Activated T-cell treated with anti-CD3 and anti-CD28 coated beads, Interleukin-2, amount 50 U/mL, for 4 hours (primary cell): ENCODE data around the gene UMOD. TPM values are rescaled to one million over a fixed set of nuclear protein-coding genes. Genes with fewer than 3 reads are reported as not detected.

Experiments
- ATAC-seq, 2 donors: fragments of 200-7000 bp; cut with Tn5 transposase; one replicate each; pipeline ENCODE4 v1.10.0; 2021
- DNase-seq: peaks from one replicate; pipeline ENCODE4 v3.0.0-alpha.2; 2020
- H3K27me3 Mint-ChIP-seq: one replicate; pipeline ENCODE4 v1.8.0; 2021; ENCODE audit warnings: low read depth, mixed read lengths
- H3K36me3 Mint-ChIP-seq: one replicate; pipeline ENCODE4 v1.8.0; 2022; ENCODE audit warnings: mixed read lengths; ENCODE audit not compliant: insufficient read depth
- H3K4me1 Mint-ChIP-seq: one replicate; pipeline ENCODE4 v1.8.0; 2021; ENCODE audit warnings: low read depth, mixed read lengths
- H3K4me3 Mint-ChIP-seq: one replicate; pipeline ENCODE4 v1.8.0; 2021; ENCODE audit warnings: mild to moderate bottlenecking, moderate library complexity, mixed read lengths
- H3K9me3 Mint-ChIP-seq: one replicate; pipeline ENCODE4 v1.8.0; 2021; ENCODE audit warnings: mixed read lengths
- total RNA-seq, 3 donors: library from RNA; stranded (reverse); gene quantifications; one replicate each; pipeline ENCODE4 v1.2.1, GENCODE V29; 2021

Gene UMOD
- total RNA-seq, 3 donors from 2014 or later: not detected

GRCh38 chr16:20347666-20348364 lies 4.7 kb downstream of the UMOD start:
- ATAC-seq: no peak
- H3K36me3 Mint-ChIP-seq: no peaks in the 10 kb centered on the region

GRCh38 chr16:20344611-20345010 lies 7.9 kb downstream of the UMOD start:
- Mint-ChIP-seq H3K36me3 (no peaks in the 10 kb centered on the region), H3K9me3 (no peaks in the 10 kb centered on the region), H3K27me3 (no peaks in the 10 kb centered on the region), H3K4me3 (no peak overlapping the region), H3K4me1 (no peaks in the 10 kb centered on the region)
- DNase-seq (no peak), ATAC-seq (no peak)

More at GRCh38 chr16:20347666-20348364, 4.7 kb downstream of the UMOD start:
- Mint-ChIP-seq H3K4me1 (no peaks in the 10 kb centered on the region), H3K4me3 (no peak overlapping the region), H3K9me3 (no peaks in the 10 kb centered on the region), H3K27me3 (peaks cover 1% of the 10 kb centered on the region)
- no peak for DNase-seq

- DNase-seq (no peak), ATAC-seq (no peak)
- Mint-ChIP-seq H3K4me3 (no peak overlapping the region), H3K4me1 (no peaks in the 10 kb centered on the region), H3K9me3 (no peaks in the 10 kb centered on the region), H3K36me3 (no peaks in the 10 kb centered on the region), H3K27me3 (peaks cover 3% of the 10 kb centered on the region)
Observed at GRCh38 chr16:20339744-20340143, 12.8 kb downstream of the UMOD start.

GRCh38 chr16:20336955-20337354 lies 15.6 kb downstream of the UMOD start:
- H3K4me3 Mint-ChIP-seq: no peak overlapping the region
- no peaks in the 10 kb centered on the region for H3K4me1 Mint-ChIP-seq
- DNase-seq (no peak), ATAC-seq (no peak)
- H3K27me3 Mint-ChIP-seq: peaks cover 6% of the 10 kb centered on the region
- H3K36me3 Mint-ChIP-seq: no peaks in the 10 kb centered on the region
- H3K9me3 Mint-ChIP-seq: no peaks in the 10 kb centered on the region

GRCh38 chr16:20334396-20334795 lies 18.1 kb downstream of the UMOD start:
- ATAC-seq: no peak
- H3K4me3 Mint-ChIP-seq: no peak overlapping the region
- no peaks in the 10 kb centered on the region for H3K4me1 Mint-ChIP-seq
- H3K36me3 Mint-ChIP-seq: no peaks in the 10 kb centered on the region
- no peak for DNase-seq
- H3K9me3 Mint-ChIP-seq: no peaks in the 10 kb centered on the region
- H3K27me3 Mint-ChIP-seq: peaks cover 6% of the 10 kb centered on the region

GRCh38 chr16:20333120-20333519 lies 19.4 kb downstream of the UMOD start:
- ATAC-seq: no peak
- no peaks in the 10 kb centered on the region for H3K9me3 Mint-ChIP-seq
- peaks cover 6% of the 10 kb centered on the region for H3K27me3 Mint-ChIP-seq
- no peak overlapping the region for H3K4me3 Mint-ChIP-seq
- no peaks in the 10 kb centered on the region for H3K36me3 Mint-ChIP-seq
- DNase-seq: no peak
- H3K4me1 Mint-ChIP-seq: no peaks in the 10 kb centered on the region

GRCh38 chr16:20332411-20332810 lies 20.1 kb downstream of the UMOD start:
- no peaks in the 10 kb centered on the region for H3K4me1 Mint-ChIP-seq
- DNase-seq: no peak
- no peaks in the 10 kb centered on the region for H3K9me3 Mint-ChIP-seq
- peaks cover 6% of the 10 kb centered on the region for H3K27me3 Mint-ChIP-seq
- no peaks in the 10 kb centered on the region for H3K36me3 Mint-ChIP-seq
- H3K4me3 Mint-ChIP-seq: no peak overlapping the region
- no peak for ATAC-seq

- DNase-seq (no peak), ATAC-seq (no peak)
- no peaks in the 10 kb centered on the region for H3K4me1 Mint-ChIP-seq
- H3K27me3 Mint-ChIP-seq: peaks cover 4% of the 10 kb centered on the region
- H3K4me3 Mint-ChIP-seq: no peak overlapping the region
- H3K9me3 Mint-ChIP-seq: no peaks in the 10 kb centered on the region
- H3K36me3 Mint-ChIP-seq: no peaks in the 10 kb centered on the region
Observed at GRCh38 chr16:20331635-20332034, 20.9 kb downstream of the UMOD start.

- Mint-ChIP-seq H3K4me3 (no peak overlapping the region), H3K36me3 (no peaks in the 10 kb centered on the region), H3K27me3 (peaks cover 4% of the 10 kb centered on the region), H3K4me1 (no peaks in the 10 kb centered on the region), H3K9me3 (no peaks in the 10 kb centered on the region)
- DNase-seq: no peak
- no peak for ATAC-seq
Observed at GRCh38 chr16:20329392-20330138, 22.9 kb downstream of the UMOD start.

- Mint-ChIP-seq H3K4me1 (no peaks in the 10 kb centered on the region), H3K9me3 (no peaks in the 10 kb centered on the region), H3K27me3 (peaks cover under 1% of the 10 kb centered on the region), H3K4me3 (no peak within 1 kb of the TSS), H3K36me3 (no peaks in the 10 kb centered on the region)
- DNase-seq (no peak), ATAC-seq (no peak)
Observed at GRCh38 chr16:20327444-20328041, 25.0 kb downstream of the UMOD start, which contains the start of gene GP2. GP2 (minus strand) TSS chr16:20327513; CDS start chr16:20326431, 1,082 bp downstream.

- Mint-ChIP-seq H3K9me3 (no peaks in the 10 kb centered on the region), H3K36me3 (no peaks in the 10 kb centered on the region), H3K4me1 (no peaks in the 10 kb centered on the region), H3K4me3 (no peak overlapping the region), H3K27me3 (peaks cover 2% of the 10 kb centered on the region)
- DNase-seq (no peak), ATAC-seq (no peak)
Observed at GRCh38 chr16:20326321-20326720, 26.2 kb downstream of the UMOD start.

- H3K36me3 Mint-ChIP-seq: no peaks in the 10 kb centered on the region
- no peak overlapping the region for H3K4me3 Mint-ChIP-seq
- no peak for DNase-seq
- no peaks in the 10 kb centered on the region for H3K4me1 Mint-ChIP-seq
- ATAC-seq: no peak
- peaks cover 2% of the 10 kb centered on the region for H3K27me3 Mint-ChIP-seq
- H3K9me3 Mint-ChIP-seq: no peaks in the 10 kb centered on the region
Observed at GRCh38 chr16:20325005-20325404, 27.5 kb downstream of the UMOD start.

- Mint-ChIP-seq H3K27me3 (peaks cover 2% of the 10 kb centered on the region), H3K9me3 (no peaks in the 10 kb centered on the region), H3K4me3 (no peak overlapping the region), H3K36me3 (no peaks in the 10 kb centered on the region), H3K4me1 (no peaks in the 10 kb centered on the region)
- no peak for ATAC-seq
- DNase-seq: no peak
Observed at GRCh38 chr16:20323591-20324117, 28.9 kb downstream of the UMOD start.

- DNase-seq (no peak), ATAC-seq (no peak)
- no peaks in the 10 kb centered on the region for H3K4me1 Mint-ChIP-seq
- H3K9me3 Mint-ChIP-seq: no peaks in the 10 kb centered on the region
- peaks cover 6% of the 10 kb centered on the region for H3K27me3 Mint-ChIP-seq
- no peaks in the 10 kb centered on the region for H3K36me3 Mint-ChIP-seq
- H3K4me3 Mint-ChIP-seq: no peak overlapping the region
Observed at GRCh38 chr16:20322696-20323095, 29.8 kb downstream of the UMOD start.
